DND-41 (cell line): ENCODE results near the gene PBRM1.

Experiments used
- ATAC-seq: fragments of 200-7000 bp; cut with Tn5 transposase; 3 replicates; pipeline ENCODE4 v1.9.1; 2021; ENCODE audit warnings: low read depth; ENCODE audit not compliant: insufficient read depth
- DNase-seq: peaks from one replicate; pipeline ENCODE4 v3.0.0-alpha.2; 2020
- H2AFZ ChIP-seq: 2 replicates; pipeline ENCODE4 v1.6.0; 2012; ENCODE audit warnings: low read depth, low read length
- H3K27ac ChIP-seq: 2 replicates; pipeline ENCODE4 v1.5.1; 2012; ENCODE audit warnings: low read length, inconsistent platforms
- H3K27me3 ChIP-seq: fragments of 200-600 bp; sonication (generic); 2 replicates; pipeline ENCODE4 v1.6.0; 2012; ENCODE audit warnings: low read length, mild to moderate bottlenecking, inconsistent platforms; ENCODE audit not compliant: insufficient read depth, poor library complexity
- H3K36me3 ChIP-seq: 2 replicates; pipeline ENCODE4 v1.5.1; 2012; ENCODE audit warnings: low read length, inconsistent platforms; ENCODE audit not compliant: insufficient read depth
- H3K4me1 ChIP-seq: 2 replicates; pipeline ENCODE4 v1.5.1; 2012; ENCODE audit warnings: mild to moderate bottlenecking, low read length; ENCODE audit not compliant: insufficient read depth
- H3K4me2 ChIP-seq: 2 replicates; pipeline ENCODE4 v1.6.0; 2012; ENCODE audit warnings: mild to moderate bottlenecking, moderate library complexity, low read length, inconsistent platforms; ENCODE audit not compliant: insufficient read depth
- H3K4me3 ChIP-seq, 2 experiments: fragments of 200-600 bp in 1 of 2; shearing (Covaris generic) in 1 of 2; 2 replicates each; pipeline ENCODE4 v1.5.1; 2012 to 2016; ENCODE audit warnings: inconsistent platforms in 2 of 2, low read length in 2 of 2, mild to moderate bottlenecking in 2 of 2, low read depth in 1 of 2, moderate library complexity in 1 of 2
- H3K79me2 ChIP-seq: 2 replicates; pipeline ENCODE4 v1.6.0; 2012; ENCODE audit warnings: low read length, inconsistent platforms; ENCODE audit not compliant: insufficient read depth
- H3K9ac ChIP-seq: 2 replicates; pipeline ENCODE4 v1.6.0; 2012; ENCODE audit warnings: low read depth, mild to moderate bottlenecking, inconsistent platforms, low read length, moderate library complexity
- H3K9me3 ChIP-seq: 2 replicates; pipeline ENCODE4 v1.5.1; 2012; ENCODE audit warnings: low read length, moderate library complexity, mild to moderate bottlenecking, inconsistent platforms; ENCODE audit not compliant: insufficient read depth, severe bottlenecking
- H4K20me1 ChIP-seq: 2 replicates; pipeline ENCODE4 v1.6.0; 2012; ENCODE audit warnings: low read length; ENCODE audit not compliant: insufficient read depth
- EZH2 ChIP-seq: IDR thresholded peaks from 3 replicates; pipeline ENCODE4 v1.6.1; 2012; ENCODE audit warnings: borderline replicate concordance, low read depth, mild to moderate bottlenecking, moderate library complexity, low read length, inconsistent platforms; ENCODE audit not compliant: severe bottlenecking
- TF ChIP-seq, protein P1 (sequence below): IDR thresholded peaks from 2 replicates; pipeline ENCODE4 v1.5.1; 2012; ENCODE audit warnings: borderline replicate concordance, low read length, moderate library complexity, mild to moderate bottlenecking; ENCODE audit not compliant: poor library complexity, severe bottlenecking; ENCODE audit errors: extremely low read depth

The PBRM1 gene

DNA sequence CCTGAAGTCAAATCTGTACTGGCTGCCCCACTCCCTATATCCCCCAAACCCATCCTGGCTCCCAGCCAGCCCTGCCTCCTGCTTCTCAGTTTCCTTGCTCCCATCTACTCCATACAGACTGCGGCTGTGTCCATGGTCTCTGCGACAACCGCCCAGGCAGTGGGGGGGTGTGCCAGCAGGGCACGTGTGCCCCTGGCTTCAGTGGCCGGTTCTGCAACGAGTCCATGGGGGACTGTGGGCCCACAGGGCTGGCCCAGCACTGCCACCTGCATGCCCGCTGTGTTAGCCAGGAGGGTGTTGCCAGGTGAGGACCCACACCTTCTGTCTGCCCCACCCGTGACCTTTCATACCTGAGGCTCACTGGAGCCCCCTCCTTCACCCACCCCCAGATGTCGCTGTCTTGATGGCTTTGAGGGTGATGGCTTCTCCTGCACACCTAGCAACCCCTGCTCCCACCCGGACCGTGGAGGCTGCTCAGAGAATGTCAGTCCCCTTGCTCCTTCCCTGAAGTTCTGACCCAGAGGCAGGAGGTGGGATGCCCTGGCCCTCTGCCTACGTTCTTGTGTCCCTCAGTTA, 175.9 kb downstream of the PBRM1 start:
- Histone ChIP-seq H3K79me2 (no peaks in the 10 kb centered on the region), H3K27me3 (peaks cover 6% of the 10 kb centered on the region), H2AFZ (no peak overlapping the region), H3K9ac (no peak overlapping the region), H3K4me3 (no peak overlapping the region), H3K27ac (no peak overlapping the region), H3K4me1 (no peaks in the 10 kb centered on the region), H3K9me3 (no peaks in the 10 kb centered on the region), H3K4me2 (no peak overlapping the region), H3K36me3 (no peaks in the 10 kb centered on the region), H4K20me1 (peaks cover 9% of the 10 kb centered on the region; the same call in 1 of the 2 replicates)
- TF ChIP-seq, protein P1, sequence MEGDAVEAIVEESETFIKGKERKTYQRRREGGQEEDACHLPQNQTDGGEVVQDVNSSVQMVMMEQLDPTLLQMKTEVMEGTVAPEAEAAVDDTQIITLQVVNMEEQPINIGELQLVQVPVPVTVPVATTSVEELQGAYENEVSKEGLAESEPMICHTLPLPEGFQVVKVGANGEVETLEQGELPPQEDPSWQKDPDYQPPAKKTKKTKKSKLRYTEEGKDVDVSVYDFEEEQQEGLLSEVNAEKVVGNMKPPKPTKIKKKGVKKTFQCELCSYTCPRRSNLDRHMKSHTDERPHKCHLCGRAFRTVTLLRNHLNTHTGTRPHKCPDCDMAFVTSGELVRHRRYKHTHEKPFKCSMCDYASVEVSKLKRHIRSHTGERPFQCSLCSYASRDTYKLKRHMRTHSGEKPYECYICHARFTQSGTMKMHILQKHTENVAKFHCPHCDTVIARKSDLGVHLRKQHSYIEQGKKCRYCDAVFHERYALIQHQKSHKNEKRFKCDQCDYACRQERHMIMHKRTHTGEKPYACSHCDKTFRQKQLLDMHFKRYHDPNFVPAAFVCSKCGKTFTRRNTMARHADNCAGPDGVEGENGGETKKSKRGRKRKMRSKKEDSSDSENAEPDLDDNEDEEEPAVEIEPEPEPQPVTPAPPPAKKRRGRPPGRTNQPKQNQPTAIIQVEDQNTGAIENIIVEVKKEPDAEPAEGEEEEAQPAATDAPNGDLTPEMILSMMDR: no peak
- no peak for TF ChIP-seq EZH2
- DNase-seq (no peak), ATAC-seq (no peak)

DNA sequence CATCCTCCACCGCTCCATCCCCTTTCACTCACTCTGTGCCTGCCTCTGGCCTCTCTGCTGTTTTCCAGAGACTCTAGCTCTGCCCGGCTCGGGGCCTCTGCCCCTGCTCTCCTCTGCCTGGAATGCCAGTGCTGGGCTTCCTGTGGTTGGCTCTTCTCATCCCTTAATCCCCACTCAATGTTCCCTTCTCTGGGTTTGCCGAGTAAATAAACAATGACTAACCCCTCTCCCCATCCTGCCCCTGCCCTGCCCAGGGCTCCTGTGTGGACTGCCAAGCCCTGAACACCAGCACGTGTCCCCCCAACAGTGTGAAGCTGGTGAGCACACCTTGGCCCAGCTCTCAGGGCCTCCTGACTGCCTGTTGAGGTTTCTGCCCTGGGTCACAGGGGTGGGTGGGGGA, 178.4 kb downstream of the PBRM1 start:
- ATAC-seq: no peak

DNA sequence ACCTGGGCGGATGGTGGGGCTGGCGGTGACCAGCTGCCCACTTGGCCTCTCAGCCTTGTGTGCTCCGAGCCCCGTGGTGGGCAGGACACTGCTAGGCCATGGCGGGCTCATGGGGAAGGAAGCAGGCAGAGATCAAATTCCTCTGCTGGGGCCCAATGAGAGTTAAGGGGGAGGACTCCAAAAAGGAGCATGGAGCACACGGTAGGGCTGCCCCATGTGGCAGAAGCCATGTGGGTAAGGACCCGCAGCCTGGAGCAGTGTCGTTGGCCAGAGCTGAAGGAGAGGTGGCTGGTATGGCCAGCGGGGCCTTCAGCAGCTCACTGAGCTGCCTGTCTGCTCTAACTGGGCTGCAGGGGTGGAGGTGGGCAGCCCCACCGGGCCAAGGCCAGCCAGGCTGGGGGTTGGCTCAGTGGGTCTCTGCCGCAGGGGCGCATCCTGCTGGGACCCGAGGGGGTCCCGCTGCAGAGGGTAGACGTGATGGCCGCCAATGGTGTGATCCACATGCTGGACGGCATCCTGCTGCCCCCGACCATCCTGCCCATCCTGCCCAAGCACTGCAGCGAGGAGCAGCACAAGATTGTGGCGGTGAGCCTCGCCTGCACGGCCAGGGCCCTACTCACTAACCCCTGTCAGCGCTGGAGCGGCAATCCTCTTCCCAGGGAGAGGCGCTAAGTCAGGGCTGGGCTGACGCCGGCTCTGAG, 179.3 kb downstream of the PBRM1 start:
- H3K27ac ChIP-seq: no peak overlapping the region
- no peak overlapping the region for H3K9ac ChIP-seq
- H3K27me3 ChIP-seq: peaks cover 6% of the 10 kb centered on the region
- H3K4me2 ChIP-seq: no peak overlapping the region
- no peaks in the 10 kb centered on the region for H3K9me3 ChIP-seq
- H3K4me1 ChIP-seq: no peaks in the 10 kb centered on the region
- DNase-seq: no peak
- TF ChIP-seq EZH2: no peak
- TF ChIP-seq, protein P1: no peak
- no peak overlapping the region for H3K4me3 ChIP-seq
- H3K36me3 ChIP-seq: no peaks in the 10 kb centered on the region
- peaks cover 2% of the 10 kb centered on the region; the same call in 1 of the 2 replicates for H4K20me1 ChIP-seq
- no peak overlapping the region for H2AFZ ChIP-seq
- H3K79me2 ChIP-seq: no peaks in the 10 kb centered on the region
- no peak for ATAC-seq

More for the DNA sequence above, 178.4 kb downstream of the PBRM1 start:
- no peak for DNase-seq
- no peak overlapping the region for H2AFZ ChIP-seq
- TF ChIP-seq EZH2: no peak
- TF ChIP-seq, protein P1: no peak
- no peak overlapping the region for H3K4me3 ChIP-seq
- no peaks in the 10 kb centered on the region for H3K79me2 ChIP-seq
- peaks cover 6% of the 10 kb centered on the region for H3K27me3 ChIP-seq
- H3K36me3 ChIP-seq: no peaks in the 10 kb centered on the region
- H3K9ac ChIP-seq: no peak overlapping the region
- no peaks in the 10 kb centered on the region for H3K4me1 ChIP-seq
- H3K9me3 ChIP-seq: no peaks in the 10 kb centered on the region
- peaks cover 4% of the 10 kb centered on the region; the same call in 1 of the 2 replicates for H4K20me1 ChIP-seq
- H3K27ac ChIP-seq: no peak overlapping the region
- H3K4me2 ChIP-seq: no peak overlapping the region
